HL-60 (cell line): ENCODE data around the gene TMEM132A.

Experiments
- DNase-seq, 2 experiments: peaks; one replicate each; pipeline ENCODE4 v3.0.0-alpha.2; 2010 to 2020; ENCODE audit warnings: low read depth in 1 of 2, low spot score in 1 of 2
- H3K27ac ChIP-seq: fragments of 250-450 bp; sonication (Bioruptor Pico); replicated peaks from 2 replicates; pipeline ENCODE4 v1.5.1; 2020; ENCODE audit warnings: mild to moderate bottlenecking, moderate library complexity
- H3K27me3 ChIP-seq: fragments of 250-450 bp; sonication (Bioruptor Pico); 2 replicates; pipeline ENCODE4 v1.5.1; 2021; ENCODE audit warnings: mild to moderate bottlenecking, moderate library complexity; ENCODE audit not compliant: insufficient read depth, poor library complexity, severe bottlenecking
- H3K4me3 ChIP-seq: replicated peaks from 2 replicates; pipeline ENCODE4 v1.5.1; 2011; ENCODE audit warnings: mild to moderate bottlenecking, control low read depth, low read length; ENCODE audit not compliant: insufficient read depth
- GABPA ChIP-seq: IDR thresholded peaks from 2 replicates; pipeline ENCODE4 v1.6.1; 2012; ENCODE audit warnings: low read depth
- POLR2AphosphoS5 ChIP-seq: IDR thresholded peaks from 2 replicates; pipeline ENCODE4 v1.6.1; 2012; ENCODE audit warnings: low read depth
- SPI1 ChIP-seq: IDR thresholded peaks from 2 replicates; pipeline ENCODE4 v1.6.1; 2012; ENCODE audit warnings: low read depth, mild to moderate bottlenecking, borderline replicate concordance
- TF ChIP-seq, protein P1 (sequence below): IDR thresholded peaks from one replicate; pipeline ENCODE4 v1.5.1; 2011; ENCODE audit warnings: low read length, control low read depth, inconsistent platforms; ENCODE audit not compliant: insufficient read depth
- TF ChIP-seq, protein P2 (sequence below): IDR thresholded peaks from 2 replicates; pipeline ENCODE4 v1.6.1; 2012; ENCODE audit warnings: low read depth; ENCODE audit not compliant: insufficient replicate concordance

Gene TMEM132A

DNA sequence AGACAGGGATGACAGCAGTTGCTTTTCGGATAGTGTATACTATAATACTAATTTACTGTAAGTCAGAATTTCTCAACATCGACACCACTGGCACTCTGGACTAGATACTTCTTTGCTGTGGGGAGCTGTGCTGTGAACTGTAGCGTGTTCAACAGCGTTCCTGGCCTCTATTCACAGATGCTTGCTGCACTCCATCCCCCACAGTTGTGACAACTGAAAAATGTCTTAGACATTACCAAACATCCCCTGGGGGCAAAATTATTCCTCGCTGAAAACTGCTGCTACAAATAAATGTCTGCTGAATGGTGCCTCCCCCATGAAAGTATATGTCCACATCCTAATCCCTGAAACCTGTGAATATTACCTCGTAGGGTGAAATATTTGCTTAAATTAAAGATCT is 35.2 kb downstream of the TMEM132A start:
- Histone ChIP-seq H3K27ac (no peak overlapping the region), H3K27me3 (peaks cover 7% of the 10 kb centered on the region), H3K4me3 (no peak overlapping the region)
- no peak for DNase-seq
- TF ChIP-seq GABPA, result no peak
- TF ChIP-seq POLR2AphosphoS5, result no peak
- no peak for TF ChIP-seq SPI1
- TF ChIP-seq, protein P1, sequence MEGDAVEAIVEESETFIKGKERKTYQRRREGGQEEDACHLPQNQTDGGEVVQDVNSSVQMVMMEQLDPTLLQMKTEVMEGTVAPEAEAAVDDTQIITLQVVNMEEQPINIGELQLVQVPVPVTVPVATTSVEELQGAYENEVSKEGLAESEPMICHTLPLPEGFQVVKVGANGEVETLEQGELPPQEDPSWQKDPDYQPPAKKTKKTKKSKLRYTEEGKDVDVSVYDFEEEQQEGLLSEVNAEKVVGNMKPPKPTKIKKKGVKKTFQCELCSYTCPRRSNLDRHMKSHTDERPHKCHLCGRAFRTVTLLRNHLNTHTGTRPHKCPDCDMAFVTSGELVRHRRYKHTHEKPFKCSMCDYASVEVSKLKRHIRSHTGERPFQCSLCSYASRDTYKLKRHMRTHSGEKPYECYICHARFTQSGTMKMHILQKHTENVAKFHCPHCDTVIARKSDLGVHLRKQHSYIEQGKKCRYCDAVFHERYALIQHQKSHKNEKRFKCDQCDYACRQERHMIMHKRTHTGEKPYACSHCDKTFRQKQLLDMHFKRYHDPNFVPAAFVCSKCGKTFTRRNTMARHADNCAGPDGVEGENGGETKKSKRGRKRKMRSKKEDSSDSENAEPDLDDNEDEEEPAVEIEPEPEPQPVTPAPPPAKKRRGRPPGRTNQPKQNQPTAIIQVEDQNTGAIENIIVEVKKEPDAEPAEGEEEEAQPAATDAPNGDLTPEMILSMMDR, result no peak
- TF ChIP-seq, protein P2, sequence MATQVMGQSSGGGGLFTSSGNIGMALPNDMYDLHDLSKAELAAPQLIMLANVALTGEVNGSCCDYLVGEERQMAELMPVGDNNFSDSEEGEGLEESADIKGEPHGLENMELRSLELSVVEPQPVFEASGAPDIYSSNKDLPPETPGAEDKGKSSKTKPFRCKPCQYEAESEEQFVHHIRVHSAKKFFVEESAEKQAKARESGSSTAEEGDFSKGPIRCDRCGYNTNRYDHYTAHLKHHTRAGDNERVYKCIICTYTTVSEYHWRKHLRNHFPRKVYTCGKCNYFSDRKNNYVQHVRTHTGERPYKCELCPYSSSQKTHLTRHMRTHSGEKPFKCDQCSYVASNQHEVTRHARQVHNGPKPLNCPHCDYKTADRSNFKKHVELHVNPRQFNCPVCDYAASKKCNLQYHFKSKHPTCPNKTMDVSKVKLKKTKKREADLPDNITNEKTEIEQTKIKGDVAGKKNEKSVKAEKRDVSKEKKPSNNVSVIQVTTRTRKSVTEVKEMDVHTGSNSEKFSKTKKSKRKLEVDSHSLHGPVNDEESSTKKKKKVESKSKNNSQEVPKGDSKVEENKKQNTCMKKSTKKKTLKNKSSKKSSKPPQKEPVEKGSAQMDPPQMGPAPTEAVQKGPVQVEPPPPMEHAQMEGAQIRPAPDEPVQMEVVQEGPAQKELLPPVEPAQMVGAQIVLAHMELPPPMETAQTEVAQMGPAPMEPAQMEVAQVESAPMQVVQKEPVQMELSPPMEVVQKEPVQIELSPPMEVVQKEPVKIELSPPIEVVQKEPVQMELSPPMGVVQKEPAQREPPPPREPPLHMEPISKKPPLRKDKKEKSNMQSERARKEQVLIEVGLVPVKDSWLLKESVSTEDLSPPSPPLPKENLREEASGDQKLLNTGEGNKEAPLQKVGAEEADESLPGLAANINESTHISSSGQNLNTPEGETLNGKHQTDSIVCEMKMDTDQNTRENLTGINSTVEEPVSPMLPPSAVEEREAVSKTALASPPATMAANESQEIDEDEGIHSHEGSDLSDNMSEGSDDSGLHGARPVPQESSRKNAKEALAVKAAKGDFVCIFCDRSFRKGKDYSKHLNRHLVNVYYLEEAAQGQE, result no peak

DNA sequence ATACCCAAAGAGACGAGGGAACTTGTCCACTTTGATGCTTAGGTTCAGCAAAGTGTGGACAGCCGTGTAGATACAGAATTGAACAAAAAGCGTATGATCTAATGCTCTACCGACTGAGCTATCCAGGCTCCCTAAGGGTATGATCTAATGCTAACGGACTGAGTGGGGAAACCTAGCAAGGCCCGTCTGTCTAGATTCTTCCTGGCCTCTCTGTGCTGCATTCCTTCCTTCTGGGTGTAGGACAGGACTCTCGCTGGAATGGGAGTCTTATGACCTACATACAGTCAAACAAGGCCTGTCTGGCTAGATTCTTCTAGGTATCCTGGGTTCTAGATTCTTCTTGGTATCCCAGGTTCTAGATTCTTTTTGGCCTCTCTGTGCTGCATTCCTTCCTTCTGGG is 36.1 kb downstream of the TMEM132A start:
- Histone ChIP-seq H3K4me3 (no peak overlapping the region), H3K27me3 (peaks cover 7% of the 10 kb centered on the region), H3K27ac (no peak overlapping the region)
- DNase-seq, result no peak
- no peak for TF ChIP-seq SPI1
- TF ChIP-seq GABPA, result no peak
- no peak for TF ChIP-seq POLR2AphosphoS5
- TF ChIP-seq, protein P2, result no peak
- TF ChIP-seq, protein P1, result no peak

DNA sequence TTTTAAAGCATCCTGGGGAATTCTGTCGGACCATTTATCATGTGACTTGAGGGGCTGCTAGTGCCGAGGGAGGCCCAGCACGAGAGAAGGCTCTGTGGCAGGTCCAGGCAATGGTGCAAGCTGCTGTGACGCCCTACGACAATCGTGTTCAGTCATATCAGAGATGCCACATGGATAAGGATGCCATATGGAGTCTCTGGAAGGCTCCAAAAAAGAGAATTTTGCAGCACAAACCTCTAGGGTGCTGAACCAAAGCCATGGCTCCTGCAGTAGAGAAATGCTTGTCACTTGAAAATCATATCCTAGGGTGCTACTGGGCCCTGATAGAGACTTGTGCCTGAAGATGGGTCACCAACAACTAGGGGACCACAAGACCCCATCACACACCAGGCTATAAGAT is 40.5 kb downstream of the TMEM132A start:
- H3K27me3 ChIP-seq, result peaks cover 8% of the 10 kb centered on the region
- H3K27ac ChIP-seq, result no peak overlapping the region
- no peak for DNase-seq
- no peak for TF ChIP-seq POLR2AphosphoS5
- TF ChIP-seq, protein P1, result no peak
- TF ChIP-seq GABPA, result no peak
- no peak overlapping the region for H3K4me3 ChIP-seq

DNA sequence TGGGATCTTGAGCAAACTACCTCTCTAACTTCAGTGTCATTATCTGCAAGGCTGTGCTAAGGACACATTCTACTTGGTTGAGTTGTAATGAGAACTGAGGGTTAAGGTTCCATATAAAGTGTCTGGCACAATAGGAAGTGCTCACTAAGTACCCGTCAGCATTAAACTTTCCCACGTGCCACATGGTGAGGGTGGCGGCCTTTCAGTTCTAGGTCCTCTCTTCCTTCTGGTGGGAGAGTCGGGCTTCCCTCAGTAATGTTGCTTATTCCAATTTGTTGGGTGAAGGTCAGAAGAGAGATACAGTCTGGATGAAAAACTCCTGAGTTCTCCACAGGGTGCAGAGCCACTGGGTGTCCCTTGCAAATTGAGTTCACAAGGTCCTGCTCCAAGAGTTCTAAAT is 42.6 kb downstream of the TMEM132A start:
- no peak overlapping the region for H3K27ac ChIP-seq
- H3K27me3 ChIP-seq, result peaks cover 8% of the 10 kb centered on the region
- no peak overlapping the region for H3K4me3 ChIP-seq
- TF ChIP-seq GABPA (no peak), SPI1 (no peak), POLR2AphosphoS5 (no peak)
- TF ChIP-seq, protein P2, result no peak
- TF ChIP-seq, protein P1, result no peak
- DNase-seq, result no peak
